SK-N-SH treated with all-trans-retinoic acid at 6 μM for 48 hours (cell line): ENCODE results near the gene YTHDC2.

Source experiments
- ATAC-seq: fragments of 200-7000 bp; cut with Tn5 transposase; 3 replicates; pipeline ENCODE4 v1.9.1; 2020; ENCODE audit warnings: mild to moderate bottlenecking, moderate library complexity
- ARNTL ChIP-seq: fragments of 450-650 bp; formaldehyde crosslinking; IDR thresholded peaks from 2 replicates; pipeline ENCODE4 v1.5.0; 2020; ENCODE audit warnings: low read depth, mild to moderate bottlenecking, moderate library complexity, borderline replicate concordance
- BACH2 ChIP-seq: fragments of 250-450 bp; sonication (Bioruptor Pico); IDR thresholded peaks from 2 replicates; pipeline ENCODE4 v1.9.0; 2021; ENCODE audit warnings: mild to moderate bottlenecking, borderline replicate concordance
- CSDC2 ChIP-seq: fragments of 250-450 bp; sonication (Bioruptor Pico); IDR thresholded peaks from 2 replicates; pipeline ENCODE4 v1.5.0; 2020; ENCODE audit warnings: mild to moderate bottlenecking, moderate library complexity
- CSRNP3 ChIP-seq: fragments of 250-450 bp; sonication (Bioruptor Pico); IDR thresholded peaks from 2 replicates; pipeline ENCODE4 v1.5.1; 2021; ENCODE audit warnings: mild to moderate bottlenecking, moderate library complexity
- GLIS3 ChIP-seq: fragments of 250-450 bp; sonication (Bioruptor Pico); IDR thresholded peaks from 2 replicates; pipeline ENCODE4 v1.5.0; 2020; ENCODE audit warnings: mild to moderate bottlenecking, moderate library complexity
- ISL1 ChIP-seq: fragments of 250-450 bp; sonication (Bioruptor Pico); IDR thresholded peaks from 2 replicates; pipeline ENCODE4 v2.1.2; 2022; ENCODE audit warnings: mild to moderate bottlenecking, moderate library complexity
- OSR1 ChIP-seq: fragments of 250-450 bp; sonication (Bioruptor Pico); IDR thresholded peaks from 2 replicates; pipeline ENCODE4 v1.8.0; 2022; ENCODE audit warnings: moderate library complexity, mild to moderate bottlenecking, inconsistent platforms
- PPARA ChIP-seq: fragments of 250-450 bp; sonication (Bioruptor Pico); IDR thresholded peaks from 2 replicates; pipeline ENCODE4 v1.5.0; 2020; ENCODE audit warnings: mild to moderate bottlenecking, borderline replicate concordance
- RARB ChIP-seq: fragments of 250-450 bp; sonication (Bioruptor Pico); IDR thresholded peaks from 2 replicates; pipeline ENCODE4 v1.8.0; 2021; ENCODE audit warnings: mild to moderate bottlenecking, moderate library complexity
- SNAI2 ChIP-seq: fragments of 250-450 bp; sonication (Bioruptor Pico); IDR thresholded peaks from 2 replicates; pipeline ENCODE4 v1.5.0; 2020; ENCODE audit warnings: mild to moderate bottlenecking, moderate library complexity
- TCF4 ChIP-seq: fragments of 250-450 bp; sonication (Bioruptor Pico); IDR thresholded peaks from 2 replicates; pipeline ENCODE4 v1.8.0; 2021; ENCODE audit warnings: mild to moderate bottlenecking, moderate library complexity, borderline replicate concordance
- TOX ChIP-seq: fragments of 250-450 bp; sonication (Bioruptor Pico); IDR thresholded peaks from 2 replicates; pipeline ENCODE4 v1.8.0; 2021; ENCODE audit warnings: mild to moderate bottlenecking, moderate library complexity, borderline replicate concordance
- ZC3H10 ChIP-seq: fragments of 250-450 bp; sonication (Bioruptor Pico); IDR thresholded peaks from 2 replicates; pipeline ENCODE4 v1.5.1; 2021; ENCODE audit warnings: mild to moderate bottlenecking, moderate library complexity
- ZFP3 ChIP-seq: fragments of 250-450 bp; sonication (Bioruptor Pico); IDR thresholded peaks from 2 replicates; pipeline ENCODE4 v1.5.0; 2020; ENCODE audit warnings: mild to moderate bottlenecking, moderate library complexity
- ZFP30 ChIP-seq: fragments of 450-650 bp; formaldehyde crosslinking; IDR thresholded peaks from 2 replicates; pipeline ENCODE4 v1.5.0; 2022; ENCODE audit warnings: mild to moderate bottlenecking, moderate library complexity
- ZNF565 ChIP-seq: fragments of 450-650 bp; formaldehyde crosslinking; conservative IDR thresholded peaks from 2 replicates; pipeline ENCODE4 v1.5.0; 2020; ENCODE audit warnings: low read depth, mild to moderate bottlenecking, moderate library complexity
- ZNF70 ChIP-seq: fragments of 450-650 bp; formaldehyde crosslinking; IDR thresholded peaks from 2 replicates; pipeline ENCODE4 v1.5.0; 2020; ENCODE audit warnings: mild to moderate bottlenecking, moderate library complexity
- ZNF8 ChIP-seq: fragments of 450-650 bp; formaldehyde crosslinking; IDR thresholded peaks from 2 replicates; pipeline ENCODE4 v1.5.0; 2020; ENCODE audit warnings: mild to moderate bottlenecking, moderate library complexity
- TF ChIP-seq, protein P1 (sequence below): fragments of 250-450 bp; sonication (Bioruptor Pico); IDR thresholded peaks from 2 replicates; pipeline ENCODE4 v1.8.0; 2021; ENCODE audit warnings: low read depth, mild to moderate bottlenecking, moderate library complexity, borderline replicate concordance
- TF ChIP-seq, protein P2 (sequence below): fragments of 250-450 bp; sonication (Bioruptor Pico); IDR thresholded peaks from 2 replicates; pipeline ENCODE4 v1.5.0; 2020; ENCODE audit warnings: mild to moderate bottlenecking, moderate library complexity
- TF ChIP-seq, protein P3 (sequence below): fragments of 250-450 bp; sonication (Bioruptor Pico); IDR thresholded peaks from 2 replicates; pipeline ENCODE4 v1.5.1; 2020; ENCODE audit warnings: low read depth, mild to moderate bottlenecking, moderate library complexity
- TF ChIP-seq, protein P4 (sequence below): fragments of 250-450 bp; sonication (Bioruptor Pico); IDR thresholded peaks from 2 replicates; pipeline ENCODE4 v1.8.0; 2020; ENCODE audit warnings: mild to moderate bottlenecking, moderate library complexity, borderline replicate concordance

The YTHDC2 gene

GRCh38 chr5:113474100-113474728, 39.3 kb upstream of the YTHDC2 start (continued):
- TF ChIP-seq, protein P1, sequence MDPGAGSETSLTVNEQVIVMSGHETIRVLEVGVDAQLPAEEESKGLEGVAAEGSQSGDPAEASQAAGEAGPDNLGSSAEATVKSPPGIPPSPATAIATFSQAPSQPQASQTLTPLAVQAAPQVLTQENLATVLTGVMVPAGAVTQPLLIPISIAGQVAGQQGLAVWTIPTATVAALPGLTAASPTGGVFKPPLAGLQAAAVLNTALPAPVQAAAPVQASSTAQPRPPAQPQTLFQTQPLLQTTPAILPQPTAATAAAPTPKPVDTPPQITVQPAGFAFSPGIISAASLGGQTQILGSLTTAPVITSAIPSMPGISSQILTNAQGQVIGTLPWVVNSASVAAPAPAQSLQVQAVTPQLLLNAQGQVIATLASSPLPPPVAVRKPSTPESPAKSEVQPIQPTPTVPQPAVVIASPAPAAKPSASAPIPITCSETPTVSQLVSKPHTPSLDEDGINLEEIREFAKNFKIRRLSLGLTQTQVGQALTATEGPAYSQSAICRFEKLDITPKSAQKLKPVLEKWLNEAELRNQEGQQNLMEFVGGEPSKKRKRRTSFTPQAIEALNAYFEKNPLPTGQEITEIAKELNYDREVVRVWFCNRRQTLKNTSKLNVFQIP (CRISPR knock-in tag): no peak
- TF ChIP-seq ZC3H10 (CRISPR knock-in tag) (no peak), ZFP30 (CRISPR knock-in tag) (no peak), BACH2 (no peak), OSR1 (CRISPR knock-in tag) (no peak), SNAI2 (CRISPR knock-in tag) (no peak)

DNA sequence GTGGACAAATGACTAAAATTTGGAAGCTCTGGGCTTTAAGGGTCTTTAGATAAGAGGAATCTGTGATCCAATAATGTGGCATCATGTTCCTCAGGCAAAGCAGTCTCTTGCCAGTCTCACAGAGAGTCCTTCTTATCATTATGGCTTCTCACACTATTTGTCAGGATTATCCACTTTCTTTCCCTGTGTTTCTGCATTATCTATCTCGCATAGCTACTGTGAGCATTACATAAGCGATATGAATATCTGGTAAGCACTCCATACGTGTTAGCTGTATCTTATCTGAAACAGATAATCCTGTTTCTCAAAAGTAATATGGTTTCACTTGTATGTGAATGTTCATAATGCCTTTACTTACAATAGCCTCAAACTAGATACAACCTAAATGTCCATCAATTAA, 34.8 kb upstream of the YTHDC2 start:
- no peak for ATAC-seq
- TF ChIP-seq ZNF70 (CRISPR knock-in tag) (no peak), PPARA (CRISPR knock-in tag) (no peak), TOX (CRISPR knock-in tag) (no peak)
- TF ChIP-seq, protein P1 (CRISPR knock-in tag): no peak

- TF ChIP-seq SNAI2 (CRISPR knock-in tag): no peak
- no peak for TF ChIP-seq ZNF565 (CRISPR knock-in tag)
- no peak for TF ChIP-seq RARB (CRISPR knock-in tag)
- no peak for TF ChIP-seq CSDC2
- TF ChIP-seq ZFP3 (CRISPR knock-in tag): no peak
- TF ChIP-seq OSR1 (CRISPR knock-in tag): no peak
- TF ChIP-seq, protein P1 (CRISPR knock-in tag): no peak
- no peak for TF ChIP-seq ZFP30 (CRISPR knock-in tag)
- TF ChIP-seq, protein P2, sequence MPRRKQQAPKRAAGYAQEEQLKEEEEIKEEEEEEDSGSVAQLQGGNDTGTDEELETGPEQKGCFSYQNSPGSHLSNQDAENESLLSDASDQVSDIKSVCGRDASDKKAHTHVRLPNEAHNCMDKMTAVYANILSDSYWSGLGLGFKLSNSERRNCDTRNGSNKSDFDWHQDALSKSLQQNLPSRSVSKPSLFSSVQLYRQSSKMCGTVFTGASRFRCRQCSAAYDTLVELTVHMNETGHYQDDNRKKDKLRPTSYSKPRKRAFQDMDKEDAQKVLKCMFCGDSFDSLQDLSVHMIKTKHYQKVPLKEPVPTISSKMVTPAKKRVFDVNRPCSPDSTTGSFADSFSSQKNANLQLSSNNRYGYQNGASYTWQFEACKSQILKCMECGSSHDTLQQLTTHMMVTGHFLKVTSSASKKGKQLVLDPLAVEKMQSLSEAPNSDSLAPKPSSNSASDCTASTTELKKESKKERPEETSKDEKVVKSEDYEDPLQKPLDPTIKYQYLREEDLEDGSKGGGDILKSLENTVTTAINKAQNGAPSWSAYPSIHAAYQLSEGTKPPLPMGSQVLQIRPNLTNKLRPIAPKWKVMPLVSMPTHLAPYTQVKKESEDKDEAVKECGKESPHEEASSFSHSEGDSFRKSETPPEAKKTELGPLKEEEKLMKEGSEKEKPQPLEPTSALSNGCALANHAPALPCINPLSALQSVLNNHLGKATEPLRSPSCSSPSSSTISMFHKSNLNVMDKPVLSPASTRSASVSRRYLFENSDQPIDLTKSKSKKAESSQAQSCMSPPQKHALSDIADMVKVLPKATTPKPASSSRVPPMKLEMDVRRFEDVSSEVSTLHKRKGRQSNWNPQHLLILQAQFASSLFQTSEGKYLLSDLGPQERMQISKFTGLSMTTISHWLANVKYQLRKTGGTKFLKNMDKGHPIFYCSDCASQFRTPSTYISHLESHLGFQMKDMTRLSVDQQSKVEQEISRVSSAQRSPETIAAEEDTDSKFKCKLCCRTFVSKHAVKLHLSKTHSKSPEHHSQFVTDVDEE (CRISPR knock-in tag): no peak
- TF ChIP-seq ZNF70 (CRISPR knock-in tag): no peak
- TF ChIP-seq, protein P3, sequence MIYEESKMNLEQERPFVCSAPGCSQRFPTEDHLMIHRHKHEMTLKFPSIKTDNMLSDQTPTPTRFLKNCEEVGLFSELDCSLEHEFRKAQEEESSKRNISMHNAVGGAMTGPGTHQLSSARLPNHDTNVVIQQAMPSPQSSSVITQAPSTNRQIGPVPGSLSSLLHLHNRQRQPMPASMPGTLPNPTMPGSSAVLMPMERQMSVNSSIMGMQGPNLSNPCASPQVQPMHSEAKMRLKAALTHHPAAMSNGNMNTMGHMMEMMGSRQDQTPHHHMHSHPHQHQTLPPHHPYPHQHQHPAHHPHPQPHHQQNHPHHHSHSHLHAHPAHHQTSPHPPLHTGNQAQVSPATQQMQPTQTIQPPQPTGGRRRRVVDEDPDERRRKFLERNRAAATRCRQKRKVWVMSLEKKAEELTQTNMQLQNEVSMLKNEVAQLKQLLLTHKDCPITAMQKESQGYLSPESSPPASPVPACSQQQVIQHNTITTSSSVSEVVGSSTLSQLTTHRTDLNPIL: no peak
- TF ChIP-seq ZNF8 (CRISPR knock-in tag): no peak
- TF ChIP-seq TCF4 (CRISPR knock-in tag): no peak
- TF ChIP-seq GLIS3 (CRISPR knock-in tag): no peak
- TF ChIP-seq BACH2: no peak
- TF ChIP-seq TOX (CRISPR knock-in tag): no peak
- no peak for ATAC-seq
Measured at GRCh38 chr5:113480243-113480642, 33.3 kb upstream of the YTHDC2 start.

DNA sequence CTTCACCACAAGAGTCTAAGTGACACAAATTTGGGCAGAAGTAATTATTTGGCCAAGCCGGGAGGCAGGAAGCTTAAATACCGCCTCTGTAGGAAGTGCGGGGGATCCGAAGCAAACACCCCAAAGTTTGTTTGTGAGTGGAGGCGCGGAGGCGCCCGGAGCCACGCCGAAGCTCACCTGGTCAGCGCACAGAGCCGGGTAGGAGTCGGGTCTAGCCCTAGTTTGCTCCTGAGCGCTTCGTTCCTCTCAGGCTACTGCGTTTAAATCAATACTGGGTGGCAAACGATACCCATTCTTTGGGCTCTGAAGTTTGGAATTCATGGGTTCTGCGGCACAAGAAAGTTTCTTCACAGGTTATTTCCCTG, 26.1 kb upstream of the YTHDC2 start:
- TF ChIP-seq BACH2 (no peak), TOX (CRISPR knock-in tag) (no peak), ARNTL (CRISPR knock-in tag) (no peak), OSR1 (CRISPR knock-in tag) (no peak), CSRNP3 (CRISPR knock-in tag) (no peak), ZC3H10 (CRISPR knock-in tag) (no peak), RARB (CRISPR knock-in tag) (no peak), ISL1 (CRISPR knock-in tag) (no peak)
- TF ChIP-seq, protein P4, sequence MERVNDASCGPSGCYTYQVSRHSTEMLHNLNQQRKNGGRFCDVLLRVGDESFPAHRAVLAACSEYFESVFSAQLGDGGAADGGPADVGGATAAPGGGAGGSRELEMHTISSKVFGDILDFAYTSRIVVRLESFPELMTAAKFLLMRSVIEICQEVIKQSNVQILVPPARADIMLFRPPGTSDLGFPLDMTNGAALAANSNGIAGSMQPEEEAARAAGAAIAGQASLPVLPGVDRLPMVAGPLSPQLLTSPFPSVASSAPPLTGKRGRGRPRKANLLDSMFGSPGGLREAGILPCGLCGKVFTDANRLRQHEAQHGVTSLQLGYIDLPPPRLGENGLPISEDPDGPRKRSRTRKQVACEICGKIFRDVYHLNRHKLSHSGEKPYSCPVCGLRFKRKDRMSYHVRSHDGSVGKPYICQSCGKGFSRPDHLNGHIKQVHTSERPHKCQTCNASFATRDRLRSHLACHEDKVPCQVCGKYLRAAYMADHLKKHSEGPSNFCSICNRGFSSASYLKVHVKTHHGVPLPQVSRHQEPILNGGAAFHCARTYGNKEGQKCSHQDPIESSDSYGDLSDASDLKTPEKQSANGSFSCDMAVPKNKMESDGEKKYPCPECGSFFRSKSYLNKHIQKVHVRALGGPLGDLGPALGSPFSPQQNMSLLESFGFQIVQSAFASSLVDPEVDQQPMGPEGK (CRISPR knock-in tag): no peak
- ATAC-seq: peak; percentile 11; the same call in 2 of the 3 replicates
